Liver (tissue), 9 donors: ENCODE results near the gene HOXB5. TPM values are rescaled to one million over a fixed set of nuclear protein-coding genes. Genes with fewer than 3 reads are reported as not detected.

Source experiments
- DNase-seq: peaks from one replicate; pipeline ENCODE4 v3.0.0-alpha.2; 2017; ENCODE audit warnings: low spot score
- H3K27ac ChIP-seq, 2 donors: one replicate each; pipeline ENCODE4 v1.7.0; 2013; ENCODE audit warnings: inconsistent platforms in 2 of 2, low read length in 2 of 2, control low read depth in 1 of 2, low read depth in 1 of 2, mild to moderate bottlenecking in 1 of 2
- H3K27me3 ChIP-seq, 4 donors: one replicate each; pipeline versions ENCODE4 v1.6.1 to v1.7.0; 2013; ENCODE audit warnings: low read length in 3 of 4, inconsistent platforms in 1 of 4, mild to moderate bottlenecking in 1 of 4, moderate library complexity in 1 of 4; ENCODE audit not compliant: control insufficient read depth in 4 of 4, insufficient read depth in 4 of 4
- H3K36me3 ChIP-seq, 4 donors: one replicate each; pipeline versions ENCODE4 v1.6.1 to v1.7.0; 2013; ENCODE audit warnings: low read length in 3 of 4, mild to moderate bottlenecking in 3 of 4, low read depth in 1 of 4, moderate library complexity in 1 of 4; ENCODE audit not compliant: control insufficient read depth in 4 of 4, insufficient read depth in 3 of 4
- H3K4me1 ChIP-seq, 4 donors: one replicate each; pipeline versions ENCODE4 v1.6.1 to v1.7.0; 2013; ENCODE audit warnings: low read length in 3 of 4, mild to moderate bottlenecking in 3 of 4, moderate library complexity in 1 of 4; ENCODE audit not compliant: control insufficient read depth in 4 of 4, insufficient read depth in 4 of 4
- H3K4me3 ChIP-seq, 3 donors: one replicate each; pipeline versions ENCODE4 v1.6.1 to v1.7.0; 2013; ENCODE audit warnings: low read length in 3 of 3, control low read depth in 1 of 3, low read depth in 1 of 3, mild to moderate bottlenecking in 1 of 3
- H3K9ac ChIP-seq, 2 donors: one replicate each; pipeline ENCODE4 v1.7.0; 2013; ENCODE audit warnings: low read length in 2 of 2, mild to moderate bottlenecking in 2 of 2, moderate library complexity in 2 of 2, control low read depth in 1 of 2, low read depth in 1 of 2
- H3K9me3 ChIP-seq, 4 donors: one replicate each; pipeline versions ENCODE4 v1.6.1 to v1.7.0; 2013; ENCODE audit warnings: low read length in 3 of 4; ENCODE audit not compliant: control insufficient read depth in 4 of 4
- ATF3 ChIP-seq: IDR thresholded peaks from 2 replicates; pipeline ENCODE4 v1.6.1; 2016; ENCODE audit warnings: antibody characterized with exemption
- CTCF ChIP-seq: fragments of 150-350 bp; IDR thresholded peaks from 2 replicates; pipeline ENCODE4 v1.5.1; 2017; ENCODE audit warnings: improper control_type of control experiment, low read depth, low read length; ENCODE audit not compliant: missing input control
- EGR1 ChIP-seq, 2 donors: IDR thresholded peaks; 2 replicates each; pipeline ENCODE4 v1.6.1; 2016 to 2018; ENCODE audit warnings: antibody characterized with exemption in 2 of 2, low read depth in 2 of 2
- FOXA1 ChIP-seq: IDR thresholded peaks from 2 replicates; pipeline ENCODE4 v1.6.1; 2016; ENCODE audit warnings: antibody characterized with exemption
- FOXA2 ChIP-seq: IDR thresholded peaks from 2 replicates; pipeline ENCODE4 v1.6.1; 2016; ENCODE audit warnings: antibody characterized with exemption
- GABPA ChIP-seq, 2 donors: IDR thresholded peaks in 1 of 2; conservative IDR thresholded peaks in 1 of 2; 2 replicates each; pipeline ENCODE4 v1.6.1; 2016; ENCODE audit warnings: antibody characterized with exemption in 2 of 2, mild to moderate bottlenecking in 1 of 2, moderate library complexity in 1 of 2
- HNF4A ChIP-seq, 2 donors: conservative IDR thresholded peaks; 2 replicates each; pipeline ENCODE4 v1.6.1; 2016; ENCODE audit warnings: antibody characterized with exemption in 2 of 2, mild to moderate bottlenecking in 2 of 2
- HNF4G ChIP-seq: IDR thresholded peaks from 2 replicates; pipeline ENCODE4 v1.6.1; 2016; ENCODE audit warnings: antibody characterized with exemption
- JUND ChIP-seq, 2 donors: IDR thresholded peaks; 2 replicates each; pipeline ENCODE4 v1.6.1; 2016; ENCODE audit warnings: antibody characterized with exemption in 2 of 2
- MAX ChIP-seq: IDR thresholded peaks from 2 replicates; pipeline ENCODE4 v1.6.1; 2016; ENCODE audit warnings: antibody characterized with exemption
- NR2F2 ChIP-seq: IDR thresholded peaks from 2 replicates; pipeline ENCODE4 v1.6.1; 2016; ENCODE audit warnings: antibody characterized with exemption
- RAD21 ChIP-seq, 2 donors: IDR thresholded peaks; 2 replicates each; pipeline ENCODE4 v1.6.1; 2016; ENCODE audit warnings: antibody characterized with exemption in 2 of 2, mild to moderate bottlenecking in 2 of 2
- REST ChIP-seq: IDR thresholded peaks from 2 replicates; pipeline ENCODE4 v1.6.1; 2016; ENCODE audit warnings: antibody characterized with exemption, mild to moderate bottlenecking
- RXRA ChIP-seq, 2 donors: IDR thresholded peaks; 2 replicates each; pipeline ENCODE4 v1.6.1; 2017 to 2018; ENCODE audit warnings: antibody characterized with exemption in 2 of 2, mild to moderate bottlenecking in 1 of 2
- SP1 ChIP-seq: IDR thresholded peaks from 2 replicates; pipeline ENCODE4 v1.6.1; 2018; ENCODE audit warnings: antibody characterized with exemption, mild to moderate bottlenecking
- TAF1 ChIP-seq: conservative IDR thresholded peaks from 2 replicates; pipeline ENCODE4 v1.6.1; 2016; ENCODE audit warnings: antibody characterized with exemption, mild to moderate bottlenecking
- ZBTB33 ChIP-seq: IDR thresholded peaks from 2 replicates; pipeline ENCODE4 v1.6.1; 2016; ENCODE audit warnings: antibody characterized with exemption
- WGBS: extraction: QIAGEN DNeasy Blood & Tissue Kit; methylation state at CpG from one replicate; pipeline ENCODE4 v1.1.7; 2013; 5-methylcytosine and 5-hydroxymethylcytosine counted together
- polyA plus RNA-seq, 2 donors: library from polyadenylated mRNA; stranded (reverse) in 1 of 2; unstranded in 1 of 2; fragments of 200-250 nt in 1 of 2; fragments of >200 nt in 1 of 2; fragmentation: Nextera tagmentation in 1 of 2; extraction: Ambion mirVana in 1 of 2; gene quantifications; one replicate each; pipeline versions ENCODE4 v1.2.1 to v1.2.3, GENCODE V29; 2013 to 2015
- total RNA-seq, 2 donors: library from RNA; depleted of rRNA; stranded (reverse); fragments of >200 nt; gene quantifications; one replicate each; pipeline ENCODE4 v1.2.3, GENCODE V29; 2014
- donor health status: healthy.
- donor health status: healthy.
- donor health status: healthy.
- donor health status: healthy.
- donor health status: healthy.

Gene HOXB5
- total and polyA plus RNA-seq, 4 donors = 0.08 to 0.38 (median 0.36) TPM; not detected in 1

GRCh38 chr17:48619826-48620449, 26.4 kb upstream of the HOXB5 start:
- Histone ChIP-seq H3K4me3 (no peak overlapping the region), H3K27me3 (peaks cover 0 to 55% (median 38%) of the 10 kb centered on the region in 4 donors), H3K27ac (no peak overlapping the region), H3K4me1 (peaks cover 0 to 8% (median 2%) of the 10 kb centered on the region in 4 donors), H3K9ac (no peak overlapping the region), H3K36me3 (no peaks in the 10 kb centered on the region), H3K9me3 (no peaks in the 10 kb centered on the region)
- TF ChIP-seq CTCF (no peak), REST (no peak), ZBTB33 (no peak), HNF4A (conservative IDR thresholded peaks at IDR 0.05) (no peak), NR2F2 (no peak), GABPA (IDR thresholded peaks at IDR 0.05 in 1 of 2, conservative IDR thresholded peaks at IDR 0.05 in 1 of 2) (no peak), TAF1 (no peak), ATF3 (no peak), JUND (IDR thresholded peaks at IDR 0.05) (no peak), RXRA (IDR thresholded peaks at IDR 0.05) (no peak), HNF4G (no peak), SP1 (no peak), EGR1 (IDR thresholded peaks at IDR 0.05; ENCODE audit: low read depth in 2 of 2) (no peak), RAD21 (IDR thresholded peaks at IDR 0.05) (no peak), FOXA1 (no peak), MAX (no peak), FOXA2 (no peak)
- 19% methylated on average over 32 of the region's 32 CpGs for WGBS
- DNase-seq = no peak
